T-helper 22 cell (primary cell): ENCODE results near the gene SENP6.

Experiments used
- DNase-seq: peaks from one replicate; pipeline ENCODE4 v3.0.0-alpha.2; 2020; ENCODE audit warnings: low read depth

Gene SENP6

GRCh38 chr6:75747152-75747992 is 145.7 kb downstream of the SENP6 start:
- no peak for DNase-seq

GRCh38 chr6:75748003-75748742 is 146.5 kb downstream of the SENP6 start:
- DNase-seq, result no peak

- no peak for DNase-seq
Measured at GRCh38 chr6:75748743-75749538, 147.3 kb downstream of the SENP6 start, which contains the start of gene MYO6. MYO6 (plus strand) TSS chr6:75749239; CDS start chr6:75817548, 68,309 bp downstream.

DNA sequence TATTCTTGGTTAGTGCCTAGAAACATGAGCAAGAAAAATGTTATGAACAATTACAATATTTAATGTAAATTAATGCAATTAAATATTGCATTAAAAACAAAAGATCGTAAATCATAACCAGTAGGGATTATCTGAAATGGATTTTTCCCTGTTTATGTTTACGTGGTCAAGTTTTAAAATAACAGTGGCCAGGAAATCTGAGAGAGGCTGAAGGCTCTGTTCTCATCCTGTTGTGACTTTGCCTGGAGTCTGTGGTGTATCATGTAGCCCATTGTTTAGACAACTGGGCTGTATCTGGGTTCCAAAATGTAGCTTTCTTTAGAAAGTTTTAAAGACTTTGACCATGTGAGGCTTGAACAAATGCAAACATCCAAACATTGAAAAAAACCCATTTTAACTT is 149.8 kb downstream of the SENP6 start:
- DNase-seq, result no peak

DNA sequence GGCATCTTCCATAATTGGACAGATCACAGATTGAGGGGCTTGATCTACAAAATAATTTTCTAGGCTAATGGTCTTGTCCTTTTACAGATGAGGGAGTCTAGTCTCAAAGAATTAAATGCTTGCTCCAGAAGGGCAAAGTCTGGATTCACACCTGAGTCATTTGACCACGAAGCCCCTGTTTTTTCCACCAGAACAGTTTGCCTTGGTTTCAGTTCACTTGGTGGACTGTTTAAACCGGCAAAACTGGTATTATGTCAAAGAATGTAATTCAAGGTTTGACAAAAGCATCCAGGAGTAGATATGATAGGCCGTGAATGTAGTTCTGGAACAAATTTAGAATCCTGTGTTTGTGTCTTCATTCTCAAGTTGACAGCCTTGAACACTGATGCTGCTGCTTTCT is 150.7 kb downstream of the SENP6 start:
- DNase-seq, result no peak

GRCh38 chr6:75755704-75756103 is 154.0 kb downstream of the SENP6 start:
- DNase-seq, result no peak

DNA sequence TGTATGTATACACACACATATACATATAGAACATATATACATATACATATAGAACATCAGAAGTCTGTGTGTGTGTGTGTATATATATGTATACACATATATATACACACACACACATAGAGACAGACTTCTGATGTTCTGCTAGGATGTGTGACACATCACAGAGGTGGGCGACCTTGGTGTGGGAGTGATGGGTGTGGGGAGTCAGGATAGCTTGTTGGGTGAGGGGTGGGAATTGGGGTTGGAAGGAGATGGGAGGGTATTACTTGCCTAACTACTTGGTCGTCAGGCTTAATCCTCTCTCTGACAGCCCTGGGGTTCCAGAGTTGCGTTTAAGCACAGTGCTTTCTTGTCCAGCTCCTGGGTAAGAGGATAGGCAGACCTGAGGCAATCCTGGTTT is 155.6 kb downstream of the SENP6 start:
- DNase-seq, result no peak

DNA sequence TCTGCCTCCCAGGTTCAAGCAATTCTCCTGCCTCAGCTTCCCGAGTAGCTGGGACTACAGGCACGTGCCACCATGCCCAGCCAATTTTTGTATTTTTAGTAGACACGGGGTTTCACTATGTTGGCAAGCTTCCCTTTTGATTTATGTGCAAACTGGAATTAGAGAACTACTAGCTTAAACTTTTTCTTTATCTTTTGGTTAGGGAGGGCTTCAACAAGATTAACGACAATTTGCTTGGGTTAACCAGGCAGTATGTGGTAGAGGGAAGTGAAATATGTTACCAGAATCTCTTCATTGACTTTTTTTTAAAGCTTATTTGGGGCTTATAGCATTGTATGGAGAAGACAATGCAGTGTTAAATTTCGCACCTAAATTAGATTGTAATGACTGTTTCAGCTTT is 156.4 kb downstream of the SENP6 start:
- DNase-seq, result no peak

- DNase-seq, result no peak
Measured at GRCh38 chr6:75759207-75759606, 157.5 kb downstream of the SENP6 start.

GRCh38 chr6:75760320-75760719 is 158.6 kb downstream of the SENP6 start:
- DNase-seq, result no peak

DNA sequence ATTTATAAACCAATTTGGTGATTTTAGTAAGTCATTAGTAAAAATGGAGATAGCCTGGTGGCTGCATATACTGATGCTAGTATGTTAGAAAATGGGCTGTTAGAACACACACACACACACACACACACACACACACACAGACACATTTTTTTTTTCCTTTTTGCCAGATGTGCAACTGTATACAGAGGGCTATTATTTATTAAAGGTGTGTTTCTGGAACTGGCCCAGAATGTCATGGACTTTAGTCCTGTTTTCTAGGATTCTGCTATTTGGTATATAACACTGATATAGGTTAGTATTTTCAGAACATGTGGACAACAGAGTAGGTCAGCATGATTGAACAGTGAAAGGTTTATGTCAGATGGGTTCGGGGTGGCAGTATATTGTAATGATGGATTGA is 159.8 kb downstream of the SENP6 start:
- DNase-seq, result no peak

- DNase-seq, result no peak
Measured at GRCh38 chr6:75762063-75762462, 160.4 kb downstream of the SENP6 start.

GRCh38 chr6:75766387-75766786 is 164.7 kb downstream of the SENP6 start:
- DNase-seq, result no peak
